Stimulated activated memory B cell treated with anti-CD40 and anti-IgM and Interleukin-4, amounts not matched to agents 10 μg/mL and 1 μg/mL and 100 μg/mL, for 72 hours (primary cell): Measurements from ENCODE around the gene DYNC2H1.

Experiments used
- ATAC-seq: fragments of 150-1000 bp; cut with Tn5 transposase; 2 replicates; pipeline ENCODE4 v1.10.0; 2021
- H3K27ac Mint-ChIP-seq: one replicate; pipeline ENCODE4 v1.8.0; 2022; ENCODE audit warnings: mild to moderate bottlenecking, mixed read lengths
- H3K27me3 Mint-ChIP-seq: one replicate; pipeline ENCODE4 v1.8.0; 2022; ENCODE audit warnings: mixed read lengths
- H3K36me3 Mint-ChIP-seq: one replicate; pipeline ENCODE4 v1.8.0; 2022; ENCODE audit warnings: mixed read lengths
- H3K4me1 Mint-ChIP-seq: one replicate; pipeline ENCODE4 v1.8.0; 2022; ENCODE audit warnings: mixed read lengths
- H3K4me3 Mint-ChIP-seq: one replicate; pipeline ENCODE4 v1.8.0; 2022; ENCODE audit warnings: mild to moderate bottlenecking, moderate library complexity, mixed read lengths
- H3K9me3 Mint-ChIP-seq: one replicate; pipeline ENCODE4 v1.8.0; 2022; ENCODE audit warnings: mixed read lengths

The DYNC2H1 gene

GRCh38 chr11:103476874-103477273, 367.6 kb downstream of the DYNC2H1 start:
- Mint-ChIP-seq H3K9me3 (no peaks in the 10 kb centered on the region), H3K4me3 (no peak overlapping the region)

GRCh38 chr11:103480421-103480820, 371.2 kb downstream of the DYNC2H1 start:
- Mint-ChIP-seq H3K4me3 (no peak overlapping the region), H3K9me3 (no peaks in the 10 kb centered on the region), H3K27ac (no peak overlapping the region), H3K27me3 (no peaks in the 10 kb centered on the region), H3K36me3 (no peaks in the 10 kb centered on the region), H3K4me1 (no peaks in the 10 kb centered on the region)
- ATAC-seq: no peak

More at GRCh38 chr11:103476874-103477273, 367.6 kb downstream of the DYNC2H1 start:
- Mint-ChIP-seq H3K27ac (no peak overlapping the region), H3K36me3 (no peaks in the 10 kb centered on the region), H3K4me1 (no peaks in the 10 kb centered on the region), H3K27me3 (no peaks in the 10 kb centered on the region)
- no peak for ATAC-seq

- Mint-ChIP-seq H3K27ac (no peak overlapping the region), H3K9me3 (no peaks in the 10 kb centered on the region), H3K27me3 (no peaks in the 10 kb centered on the region), H3K4me1 (no peaks in the 10 kb centered on the region), H3K36me3 (no peaks in the 10 kb centered on the region), H3K4me3 (no peak overlapping the region)
- no peak for ATAC-seq
These were observed 374.8 kb downstream of the DYNC2H1 start for GRCh38 chr11:103483996-103484395.

GRCh38 chr11:103484545-103484944, 375.3 kb downstream of the DYNC2H1 start:
- Mint-ChIP-seq H3K27ac (no peak overlapping the region), H3K9me3 (no peaks in the 10 kb centered on the region), H3K4me3 (no peak overlapping the region), H3K4me1 (no peaks in the 10 kb centered on the region), H3K27me3 (no peaks in the 10 kb centered on the region), H3K36me3 (no peaks in the 10 kb centered on the region)
- no peak for ATAC-seq

DNA sequence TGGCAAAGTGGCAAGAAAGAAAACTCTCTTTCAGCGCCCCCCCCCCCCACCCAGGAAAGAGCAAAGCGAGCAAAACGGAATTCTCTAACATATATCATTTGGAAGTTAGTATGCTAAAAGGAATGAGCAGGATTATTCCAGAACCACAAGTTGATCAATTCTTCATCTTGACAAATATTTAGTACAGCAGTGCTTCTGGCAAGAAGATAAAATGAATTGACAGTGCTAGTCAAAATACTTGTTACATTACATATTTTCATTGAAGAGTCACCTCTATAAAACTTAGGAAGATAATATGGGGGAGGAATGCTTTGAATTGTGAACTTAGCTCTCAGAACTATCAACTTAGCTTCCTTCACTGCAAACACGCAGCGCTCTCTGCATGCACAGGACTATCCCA, 377.4 kb downstream of the DYNC2H1 start:
- no peaks in the 10 kb centered on the region for H3K36me3 Mint-ChIP-seq
- no peak for ATAC-seq

GRCh38 chr11:103487113-103487512, 377.9 kb downstream of the DYNC2H1 start:
- Mint-ChIP-seq H3K27ac (no peak overlapping the region), H3K9me3 (peaks cover 2% of the 10 kb centered on the region), H3K27me3 (no peaks in the 10 kb centered on the region), H3K4me1 (no peaks in the 10 kb centered on the region), H3K4me3 (no peak overlapping the region), H3K36me3 (no peaks in the 10 kb centered on the region)
- ATAC-seq: no peak

More for the DNA sequence above, 377.4 kb downstream of the DYNC2H1 start:
- H3K9me3 Mint-ChIP-seq: peaks cover 2% of the 10 kb centered on the region
- H3K4me3 Mint-ChIP-seq: no peak overlapping the region
- H3K4me1 Mint-ChIP-seq: no peaks in the 10 kb centered on the region
- H3K27me3 Mint-ChIP-seq: no peaks in the 10 kb centered on the region
- H3K27ac Mint-ChIP-seq: no peak overlapping the region

- no peak overlapping the region for H3K4me3 Mint-ChIP-seq
These were observed 378.8 kb downstream of the DYNC2H1 start for GRCh38 chr11:103488031-103488461.

DNA sequence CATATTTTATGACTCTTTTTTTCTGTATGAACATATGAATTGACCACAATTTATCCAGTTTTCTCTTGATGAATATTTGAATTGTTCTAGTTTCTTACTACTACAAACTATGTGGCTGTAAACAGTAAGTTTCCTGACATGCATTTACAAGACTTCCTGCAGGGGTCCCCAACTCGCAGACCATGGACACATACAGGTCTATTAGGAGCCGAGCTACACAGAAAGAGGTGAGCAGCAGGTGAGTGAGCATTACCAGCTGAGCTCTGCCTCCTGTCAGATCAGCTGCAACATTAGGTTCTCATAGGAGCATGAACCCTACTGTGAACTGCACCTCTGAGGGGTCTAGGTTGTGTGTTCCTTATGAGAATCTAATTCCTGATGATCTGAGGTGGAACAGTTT, 379.4 kb downstream of the DYNC2H1 start:
- Mint-ChIP-seq H3K4me1 (no peaks in the 10 kb centered on the region), H3K4me3 (no peak overlapping the region), H3K27ac (no peak overlapping the region), H3K36me3 (no peaks in the 10 kb centered on the region), H3K27me3 (no peaks in the 10 kb centered on the region), H3K9me3 (peaks cover 2% of the 10 kb centered on the region)
- no peak for ATAC-seq

More at GRCh38 chr11:103488031-103488461, 378.8 kb downstream of the DYNC2H1 start:
- Mint-ChIP-seq H3K36me3 (no peaks in the 10 kb centered on the region), H3K4me1 (no peaks in the 10 kb centered on the region), H3K9me3 (peaks cover 2% of the 10 kb centered on the region), H3K27ac (no peak overlapping the region), H3K27me3 (no peaks in the 10 kb centered on the region)
- no peak for ATAC-seq

DNA sequence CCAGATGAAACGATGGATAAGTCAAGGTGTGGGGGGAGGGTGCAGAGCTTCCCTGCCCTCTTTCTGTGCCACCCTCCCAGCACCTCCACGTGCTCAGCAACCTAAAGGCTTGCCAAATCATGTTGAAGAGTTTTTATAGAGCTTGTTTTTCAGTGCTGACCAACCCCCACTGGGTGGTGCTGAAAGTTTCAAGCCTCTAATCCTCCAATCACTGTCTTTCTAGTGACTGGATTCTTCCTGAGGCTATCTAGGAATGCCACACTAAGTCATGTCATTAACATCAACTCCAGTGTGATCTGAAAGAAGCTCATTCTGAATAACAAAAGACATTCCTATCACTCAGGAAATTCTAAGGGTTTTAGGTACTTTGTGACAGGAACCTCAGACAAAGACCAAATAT, 382.6 kb downstream of the DYNC2H1 start:
- peaks cover 2% of the 10 kb centered on the region for H3K9me3 Mint-ChIP-seq
- H3K4me1 Mint-ChIP-seq: no peaks in the 10 kb centered on the region
- H3K27ac Mint-ChIP-seq: no peak overlapping the region
- no peaks in the 10 kb centered on the region for H3K36me3 Mint-ChIP-seq
- ATAC-seq: no peak
- no peak overlapping the region for H3K4me3 Mint-ChIP-seq
- H3K27me3 Mint-ChIP-seq: peaks cover 8% of the 10 kb centered on the region

GRCh38 chr11:103494491-103494890, 385.3 kb downstream of the DYNC2H1 start:
- Mint-ChIP-seq H3K36me3 (no peaks in the 10 kb centered on the region), H3K9me3 (peaks cover 2% of the 10 kb centered on the region), H3K27me3 (peaks cover 8% of the 10 kb centered on the region), H3K4me1 (no peaks in the 10 kb centered on the region), H3K27ac (no peak overlapping the region), H3K4me3 (no peak overlapping the region)
- no peak for ATAC-seq

DNA sequence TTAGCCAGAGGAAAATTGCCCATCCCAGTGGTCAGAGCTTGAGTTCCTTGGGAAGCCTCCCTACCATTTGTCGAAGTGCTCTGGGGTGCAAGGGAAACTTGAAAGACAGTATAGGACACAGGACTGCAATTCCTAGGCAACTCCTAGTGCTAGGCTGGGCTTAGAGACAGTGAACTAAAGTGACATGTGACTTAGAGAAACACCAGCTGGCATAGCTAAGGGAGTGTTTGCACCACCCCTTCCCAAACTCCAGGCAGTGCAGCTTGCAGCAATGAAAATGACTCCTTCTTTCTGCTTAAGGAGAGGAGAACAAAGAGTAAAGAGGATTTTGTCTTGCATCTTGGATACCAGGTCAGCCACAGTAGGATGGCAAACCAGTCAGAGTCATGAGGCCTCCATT, 388.0 kb downstream of the DYNC2H1 start:
- Mint-ChIP-seq H3K9me3 (no peaks in the 10 kb centered on the region), H3K27ac (no peak overlapping the region), H3K4me1 (no peaks in the 10 kb centered on the region), H3K36me3 (no peaks in the 10 kb centered on the region), H3K4me3 (no peak overlapping the region), H3K27me3 (peaks cover 8% of the 10 kb centered on the region)
- ATAC-seq: no peak

DNA sequence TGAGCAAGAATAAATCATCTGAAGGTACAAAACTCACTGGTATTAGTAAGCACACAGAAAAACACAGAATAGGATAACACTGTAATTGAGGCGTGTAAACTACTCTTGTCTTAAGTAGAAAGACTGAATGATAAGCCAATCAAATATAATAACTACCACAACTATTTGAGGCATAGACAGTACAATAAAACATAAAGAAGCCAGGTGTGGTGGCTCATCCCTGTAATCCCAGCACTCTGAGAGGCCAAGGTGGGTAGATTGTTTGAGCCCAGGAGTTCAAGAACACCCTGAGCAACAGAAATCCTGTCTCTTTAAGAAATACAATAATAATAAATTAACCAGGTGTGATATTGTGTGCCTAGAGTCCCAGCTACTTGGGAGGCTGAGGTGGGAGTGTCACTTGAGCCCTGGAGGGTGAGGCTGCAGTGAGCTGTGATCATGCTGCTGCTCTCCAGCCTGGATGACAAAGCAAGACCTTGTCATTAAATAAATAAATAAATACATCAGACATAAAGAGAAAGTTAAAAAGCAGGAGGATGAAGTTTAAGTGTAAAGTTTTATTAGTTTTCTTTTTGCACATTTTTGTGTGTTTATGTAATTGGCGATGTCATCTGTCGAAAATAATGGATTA, 390.6 kb downstream of the DYNC2H1 start:
- H3K27ac Mint-ChIP-seq: no peak overlapping the region
- no peaks in the 10 kb centered on the region for H3K4me1 Mint-ChIP-seq
- H3K36me3 Mint-ChIP-seq: no peaks in the 10 kb centered on the region
- ATAC-seq: no peak
- H3K4me3 Mint-ChIP-seq: no peak overlapping the region
- peaks cover 5% of the 10 kb centered on the region for H3K9me3 Mint-ChIP-seq
- H3K27me3 Mint-ChIP-seq: peaks cover 6% of the 10 kb centered on the region

DNA sequence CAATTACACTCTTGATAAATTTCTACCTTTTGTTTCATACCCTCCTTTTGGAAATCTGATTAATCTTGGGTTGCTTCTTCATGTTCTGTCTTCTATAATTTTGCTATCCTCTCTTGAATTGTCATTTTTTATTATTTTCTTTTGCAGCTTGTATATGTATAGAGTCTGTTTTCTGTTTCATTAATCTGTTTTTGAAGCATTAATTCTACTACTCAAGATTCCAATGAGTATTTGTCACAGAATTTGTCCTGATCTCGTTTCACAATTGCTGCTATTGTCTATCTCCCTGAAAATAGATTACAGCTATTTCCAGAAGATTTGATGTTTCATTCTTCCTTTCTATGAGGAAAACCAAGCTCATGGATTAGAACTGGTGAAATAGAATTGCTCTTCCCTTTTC, 406.1 kb downstream of the DYNC2H1 start:
- H3K27me3 Mint-ChIP-seq: no peaks in the 10 kb centered on the region
- H3K4me1 Mint-ChIP-seq: no peaks in the 10 kb centered on the region
- no peaks in the 10 kb centered on the region for H3K36me3 Mint-ChIP-seq
- H3K9me3 Mint-ChIP-seq: peaks cover 3% of the 10 kb centered on the region
- ATAC-seq: no peak
- H3K27ac Mint-ChIP-seq: no peak overlapping the region
- H3K4me3 Mint-ChIP-seq: no peak overlapping the region

GRCh38 chr11:103520792-103521191, 411.6 kb downstream of the DYNC2H1 start:
- Mint-ChIP-seq H3K27me3 (no peaks in the 10 kb centered on the region), H3K9me3 (peaks cover 6% of the 10 kb centered on the region), H3K4me1 (no peaks in the 10 kb centered on the region), H3K4me3 (no peak overlapping the region), H3K27ac (no peak overlapping the region), H3K36me3 (no peaks in the 10 kb centered on the region)
- ATAC-seq: no peak

DNA sequence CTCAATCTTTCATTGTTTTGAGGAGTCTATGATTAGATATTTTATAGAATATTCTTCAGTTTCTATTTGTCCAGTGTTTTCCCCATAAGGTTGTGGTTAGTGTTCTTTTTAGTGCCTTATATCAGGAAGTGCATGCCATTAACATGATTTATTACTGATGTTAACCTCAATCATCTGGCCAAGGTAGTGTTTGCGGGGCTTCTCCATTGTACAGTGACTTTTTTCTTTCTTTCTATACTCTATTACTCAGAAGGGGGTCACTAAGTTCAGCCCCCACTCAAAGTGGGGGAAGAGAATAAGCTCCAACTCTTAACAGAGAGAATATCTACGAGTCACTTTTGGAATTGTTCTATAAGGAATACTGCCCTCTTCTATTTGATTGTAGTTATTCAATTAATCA, 415.8 kb downstream of the DYNC2H1 start:
- no peaks in the 10 kb centered on the region for H3K36me3 Mint-ChIP-seq
- peaks cover 3% of the 10 kb centered on the region for H3K9me3 Mint-ChIP-seq
- H3K27me3 Mint-ChIP-seq: no peaks in the 10 kb centered on the region
- ATAC-seq: no peak
- H3K4me1 Mint-ChIP-seq: no peaks in the 10 kb centered on the region
- H3K27ac Mint-ChIP-seq: no peak overlapping the region
- H3K4me3 Mint-ChIP-seq: no peak overlapping the region

DNA sequence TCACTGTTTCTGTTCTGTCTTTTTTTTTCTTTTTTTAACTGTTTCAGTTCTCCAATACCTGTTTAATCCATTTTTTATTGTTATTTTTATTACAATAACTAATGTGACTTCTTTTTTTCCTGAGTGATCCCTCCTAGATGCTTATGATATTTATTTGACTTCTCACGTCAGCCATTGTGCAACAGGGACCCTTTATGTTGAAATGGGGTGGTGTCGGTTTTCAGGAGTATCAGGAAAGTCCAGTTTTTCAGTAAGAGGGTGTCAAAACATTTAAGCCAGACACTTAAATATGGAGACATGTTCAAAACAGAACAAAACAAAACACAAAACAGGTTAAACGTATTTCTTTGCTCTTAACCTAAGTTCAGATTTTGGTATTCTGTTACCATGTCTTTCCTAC, 418.8 kb downstream of the DYNC2H1 start:
- Mint-ChIP-seq H3K27me3 (peaks cover 7% of the 10 kb centered on the region), H3K27ac (no peak overlapping the region), H3K4me3 (no peak overlapping the region), H3K36me3 (no peaks in the 10 kb centered on the region), H3K4me1 (no peaks in the 10 kb centered on the region), H3K9me3 (no peaks in the 10 kb centered on the region)
- no peak for ATAC-seq
